Caco-2 (cell line): ENCODE results near the gene ATG4B. TPM values are rescaled to one million over a fixed set of nuclear protein-coding genes. Genes with fewer than 3 reads are reported as not detected.
A peak's percentile ranks its signal among the peaks of the same experiment; 100 is the strongest.

Source experiments
- BruUV-seq: library from RNA; stranded (reverse); fragments of 400-500 nt; replicated peaks from 2 replicates; lab custom pipeline; 2021; lab: Mats Ljungman, UMichigan
- CTCF ChIA-PET: fragments of 300-600 bp; sonication (Branson Sonifier 250); formaldehyde crosslinking; loops from one replicate; lab custom pipeline; 2022; ENCODE audit warnings: antibody characterized with exemption; lab: Charles Lee
- POLR2A ChIA-PET: fragments of 300-600 bp; sonication (Branson Sonifier 250); formaldehyde crosslinking; loops from one replicate; lab custom pipeline; 2022; ENCODE audit warnings: antibody characterized with exemption; lab: Charles Lee
- DNase-seq, 2 experiments: peaks; one replicate each; pipeline versions ENCODE4 v3.0.0 to v3.0.0-alpha.2; 2020 to 2022
- H3K27me3 ChIP-seq: replicated peaks from 2 replicates; pipeline ENCODE4 v1.6.0; 2011; ENCODE audit warnings: low read length; ENCODE audit not compliant: control insufficient read depth, insufficient read depth
- H3K36me3 ChIP-seq: 2 replicates; pipeline ENCODE4 v1.5.1; 2011; ENCODE audit warnings: low read length; ENCODE audit not compliant: control insufficient read depth, insufficient read depth
- H3K4me1 ChIP-seq: fragments of 250-450 bp; sonication (Bioruptor Pico); 2 replicates; pipeline ENCODE4 v1.5.1; 2020; ENCODE audit warnings: mild to moderate bottlenecking
- H3K4me3 ChIP-seq: 2 replicates; pipeline ENCODE4 v1.5.1; 2011; ENCODE audit warnings: low read depth, mild to moderate bottlenecking, control low read depth, low read length
- H3K9me3 ChIP-seq: fragments of 250-450 bp; sonication (Bioruptor Pico); 2 replicates; pipeline ENCODE4 v1.5.1; 2020; ENCODE audit warnings: mild to moderate bottlenecking, moderate library complexity
- H3K27ac Mint-ChIP-seq: one replicate; pipeline ENCODE4 v1.8.0; 2022; ENCODE audit warnings: mixed read lengths; ENCODE audit not compliant: unreplicated experiment
- H3K27me3 Mint-ChIP-seq: one replicate; pipeline ENCODE4 v1.8.0; 2022; ENCODE audit warnings: mixed read lengths; ENCODE audit not compliant: insufficient read depth, unreplicated experiment
- H3K36me3 Mint-ChIP-seq: one replicate; pipeline ENCODE4 v1.8.0; 2022; ENCODE audit warnings: mild to moderate bottlenecking, mixed read lengths; ENCODE audit not compliant: insufficient read depth, unreplicated experiment
- H3K4me1 Mint-ChIP-seq: one replicate; pipeline ENCODE4 v1.8.0; 2022; ENCODE audit warnings: low read depth, mixed read lengths; ENCODE audit not compliant: unreplicated experiment
- H3K4me3 Mint-ChIP-seq: one replicate; pipeline ENCODE4 v1.8.0; 2022; ENCODE audit warnings: mild to moderate bottlenecking, moderate library complexity, mixed read lengths; ENCODE audit not compliant: unreplicated experiment
- H3K9me3 Mint-ChIP-seq: one replicate; pipeline ENCODE4 v1.8.0; 2022; ENCODE audit warnings: mixed read lengths; ENCODE audit not compliant: unreplicated experiment
- intact Hi-C: fragments of 100-400 bp; cut with micrococcal nuclease; formaldehyde crosslinking; loops from one replicate; pipeline ENCODE4 v1.10.0; 2022; ENCODE audit not compliant: unreplicated experiment
- total RNA-seq: library from RNA; stranded (reverse); gene quantifications from 2 replicates; pipeline ENCODE4 v1.2.3, GENCODE V29; 2022
- TF ChIP-seq, protein P1 (sequence below), 2 experiments: fragments of 200-600 bp in 1 of 2; IDR thresholded peaks; 1 replicate in 1 of 2; 2 replicates in 1 of 2; pipeline versions ENCODE4 v1.5.1 to v1.8.0; 2011 to 2022; ENCODE audit warnings: antibody characterized with exemption in 1 of 2, control low read depth in 1 of 2, inconsistent platforms in 1 of 2, low read depth in 1 of 2, low read length in 1 of 2, mild to moderate bottlenecking in 1 of 2, moderate library complexity in 1 of 2; ENCODE audit not compliant: insufficient read depth in 1 of 2, severe bottlenecking in 1 of 2, unreplicated experiment in 1 of 2

ATG4B gene
- total RNA-seq, 1 experiment from 2014 or later, result 94.5 TPM

DNA sequence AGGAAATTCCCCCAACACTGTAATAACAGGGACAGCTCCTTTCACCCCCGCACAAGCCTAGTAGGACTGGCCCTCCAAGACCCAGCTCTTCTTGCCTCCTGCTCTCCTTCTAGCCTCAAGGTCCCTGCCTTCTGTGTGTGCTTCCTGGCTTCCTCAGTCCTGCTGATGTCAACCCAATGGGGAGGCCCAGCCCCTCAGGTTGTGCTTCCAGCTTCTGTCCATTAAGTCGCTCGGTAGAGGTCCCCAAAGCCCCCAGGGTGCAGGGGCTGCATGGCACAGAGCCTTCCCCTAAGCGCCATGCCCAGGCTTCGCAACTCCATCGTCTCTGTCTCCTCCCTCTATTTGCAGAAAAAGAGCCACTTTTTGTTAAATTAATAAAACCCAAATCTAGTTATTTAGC, 39.9 kb upstream of the ATG4B start:
- Histone ChIP-seq H3K4me3 (no peak overlapping the region), H3K4me1 (no peaks in the 10 kb centered on the region), H3K27me3 (no peaks in the 10 kb centered on the region), H3K9me3 (no peaks in the 10 kb centered on the region), H3K36me3 (no peaks in the 10 kb centered on the region)
- DNase-seq, result no peak
- POLR2A ChIA-PET, result no interaction called here
- BruUV-seq, result no TSS peak
- Mint-ChIP-seq H3K27me3 (no peaks in the 10 kb centered on the region), H3K4me3 (no peak overlapping the region), H3K27ac (no peak overlapping the region), H3K4me1 (no peaks in the 10 kb centered on the region), H3K9me3 (no peaks in the 10 kb centered on the region), H3K36me3 (peaks cover 42% of the 10 kb centered on the region)
- TF ChIP-seq, protein P1, sequence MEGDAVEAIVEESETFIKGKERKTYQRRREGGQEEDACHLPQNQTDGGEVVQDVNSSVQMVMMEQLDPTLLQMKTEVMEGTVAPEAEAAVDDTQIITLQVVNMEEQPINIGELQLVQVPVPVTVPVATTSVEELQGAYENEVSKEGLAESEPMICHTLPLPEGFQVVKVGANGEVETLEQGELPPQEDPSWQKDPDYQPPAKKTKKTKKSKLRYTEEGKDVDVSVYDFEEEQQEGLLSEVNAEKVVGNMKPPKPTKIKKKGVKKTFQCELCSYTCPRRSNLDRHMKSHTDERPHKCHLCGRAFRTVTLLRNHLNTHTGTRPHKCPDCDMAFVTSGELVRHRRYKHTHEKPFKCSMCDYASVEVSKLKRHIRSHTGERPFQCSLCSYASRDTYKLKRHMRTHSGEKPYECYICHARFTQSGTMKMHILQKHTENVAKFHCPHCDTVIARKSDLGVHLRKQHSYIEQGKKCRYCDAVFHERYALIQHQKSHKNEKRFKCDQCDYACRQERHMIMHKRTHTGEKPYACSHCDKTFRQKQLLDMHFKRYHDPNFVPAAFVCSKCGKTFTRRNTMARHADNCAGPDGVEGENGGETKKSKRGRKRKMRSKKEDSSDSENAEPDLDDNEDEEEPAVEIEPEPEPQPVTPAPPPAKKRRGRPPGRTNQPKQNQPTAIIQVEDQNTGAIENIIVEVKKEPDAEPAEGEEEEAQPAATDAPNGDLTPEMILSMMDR (IDR thresholded peaks at IDR 0.05; ENCODE audit: insufficient read depth in 1 of 2, low read depth in 1 of 2, low read length in 1 of 2, severe bottlenecking in 1 of 2, unreplicated experiment in 1 of 2), result no peak
- intact Hi-C loops, result no loop called here
- CTCF ChIA-PET, result no interaction called here

DNA sequence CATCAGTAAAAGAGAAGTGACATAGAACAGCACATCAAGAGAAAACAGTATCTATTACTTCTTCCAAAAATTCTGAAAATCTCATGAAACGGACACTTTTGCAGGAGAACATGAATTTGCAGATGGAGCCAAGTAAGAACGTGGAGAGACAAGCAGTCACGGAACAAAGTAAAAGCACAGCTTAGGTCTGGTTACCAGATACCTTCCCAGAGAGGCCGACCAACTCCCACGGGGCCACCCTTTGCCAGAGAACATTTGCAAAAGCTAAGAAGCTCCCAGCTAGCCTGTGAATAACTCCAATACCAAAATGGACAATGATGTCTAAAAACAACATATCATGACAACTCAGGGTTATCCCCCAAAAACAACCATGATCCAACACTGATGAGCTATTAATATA, 39.4 kb upstream of the ATG4B start:
- no peaks in the 10 kb centered on the region for H3K4me1 Mint-ChIP-seq
- no peaks in the 10 kb centered on the region for H3K27me3 Mint-ChIP-seq
- H3K4me3 Mint-ChIP-seq, result no peak overlapping the region
- H3K4me1 ChIP-seq, result no peaks in the 10 kb centered on the region
- BruUV-seq, result no TSS peak
- H3K36me3 Mint-ChIP-seq, result peaks cover 47% of the 10 kb centered on the region
- intact Hi-C loops, result no loop called here
- ChIA-PET CTCF (interaction anchor here (1.4 kb wide), 1 partner anchor 90 kb away, joined by 7 read pairs; the partner anchor contains the start of gene STK25), POLR2A (no interaction called here)
- H3K9me3 Mint-ChIP-seq, result no peaks in the 10 kb centered on the region
- no peaks in the 10 kb centered on the region for H3K36me3 ChIP-seq
- no peaks in the 10 kb centered on the region for H3K9me3 ChIP-seq
- no peaks in the 10 kb centered on the region for H3K27me3 ChIP-seq
- no peak overlapping the region for H3K27ac Mint-ChIP-seq
- H3K4me3 ChIP-seq, result no peak overlapping the region
- TF ChIP-seq, protein P1 (IDR thresholded peaks at IDR 0.05; ENCODE audit: insufficient read depth in 1 of 2, low read depth in 1 of 2, low read length in 1 of 2, severe bottlenecking in 1 of 2, unreplicated experiment in 1 of 2), result no peak
- DNase-seq, result no peak

DNA sequence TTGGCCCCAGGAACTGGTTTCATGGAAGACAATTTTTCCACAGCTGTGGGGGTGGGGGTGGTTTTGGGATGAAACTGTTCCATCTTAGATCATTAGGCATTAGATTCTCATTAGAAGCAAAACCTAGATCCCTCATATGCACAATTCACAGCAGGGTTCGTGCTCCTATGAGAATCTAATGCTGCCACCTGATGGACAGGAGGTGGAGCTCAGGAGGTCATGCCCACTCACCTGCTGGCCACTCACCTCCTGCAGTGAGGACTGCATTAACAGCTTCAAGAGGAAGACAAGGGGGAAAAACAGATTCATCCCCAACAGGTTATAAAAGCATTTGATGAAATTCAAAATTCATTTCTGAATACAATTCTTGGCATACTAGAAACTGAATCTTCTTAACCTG, 39.0 kb upstream of the ATG4B start:
- Mint-ChIP-seq H3K4me3 (no peak overlapping the region), H3K27me3 (no peaks in the 10 kb centered on the region), H3K27ac (no peak overlapping the region), H3K36me3 (peaks cover 51% of the 10 kb centered on the region), H3K4me1 (no peaks in the 10 kb centered on the region), H3K9me3 (no peaks in the 10 kb centered on the region)
- no peaks in the 10 kb centered on the region for H3K27me3 ChIP-seq
- POLR2A ChIA-PET, result no interaction called here
- TF ChIP-seq, protein P1 (IDR thresholded peaks at IDR 0.05; ENCODE audit: insufficient read depth in 1 of 2, low read depth in 1 of 2, low read length in 1 of 2, severe bottlenecking in 1 of 2, unreplicated experiment in 1 of 2), result peak; percentile 36 to 45
- H3K36me3 ChIP-seq, result no peaks in the 10 kb centered on the region
- H3K4me1 ChIP-seq, result no peaks in the 10 kb centered on the region
- intact Hi-C loops, result no loop called here
- DNase-seq, result peak; percentile 31 to 41
- CTCF ChIA-PET, result interaction anchor here (1.4 kb wide), 1 partner anchor 91 kb away, joined by 7 read pairs; the partner anchor contains the start of gene STK25
- no TSS peak for BruUV-seq
- H3K9me3 ChIP-seq, result no peaks in the 10 kb centered on the region
- H3K4me3 ChIP-seq, result no peak overlapping the region
